HEK293 (cell line): ENCODE results near the gene KREMEN1.

Source experiments
- CTCF ChIP-seq: fragments of 450-650 bp; formaldehyde crosslinking; IDR thresholded peaks from 2 replicates; pipeline ENCODE4 v1.5.1; 2016; ENCODE audit warnings: missing biosample characterization, missing genetic modification characterization
- RBAK ChIP-seq: fragments of 450-650 bp; formaldehyde crosslinking; IDR thresholded peaks from 2 replicates; pipeline ENCODE4 v1.5.1; 2016; ENCODE audit warnings: missing biosample characterization, missing genetic modification characterization
- ZNF747 ChIP-seq: fragments of 450-650 bp; formaldehyde crosslinking; IDR thresholded peaks from 2 replicates; pipeline ENCODE4 v1.5.1; 2016; ENCODE audit warnings: missing biosample characterization, missing genetic modification characterization

- no peak for TF ChIP-seq CTCF
- no peak for TF ChIP-seq RBAK (tag by site-specific recombination)
- no peak for TF ChIP-seq ZNF747 (tag by site-specific recombination)
Observed at GRCh38 chr22:29152045-29152953, 79.5 kb downstream of the KREMEN1 start.
